H1 (cell line): ENCODE measurements around the gene ABL1.

Experiments
- CREB1 ChIP-seq: IDR thresholded peaks from 2 replicates; pipeline ENCODE4 v1.6.1; 2012; ENCODE audit warnings: inconsistent platforms
- CTCF ChIP-seq, 3 experiments: IDR thresholded peaks; 1 replicate in 2 of 3; 2 replicates in 1 of 3; pipeline versions ENCODE4 v1.5.1 to v1.6.1; 2011; ENCODE audit warnings: low read length in 3 of 3, mild to moderate bottlenecking in 3 of 3, inconsistent platforms in 2 of 3, low read depth in 1 of 3, moderate library complexity in 1 of 3; ENCODE audit not compliant: insufficient read depth in 1 of 3; ENCODE audit errors: control extremely low read depth in 1 of 3
- EP300 ChIP-seq, 2 experiments: IDR thresholded peaks; 1 replicate in 1 of 2; 2 replicates in 1 of 2; pipeline ENCODE4 v1.6.1; 2011 to 2012; ENCODE audit warnings: low read depth in 2 of 2, low read length in 2 of 2, mild to moderate bottlenecking in 2 of 2, borderline replicate concordance in 1 of 2, inconsistent platforms in 1 of 2, moderate library complexity in 1 of 2
- EZH2 ChIP-seq: fragments of 200-600 bp; sonication (generic); IDR thresholded peaks from 2 replicates; pipeline ENCODE4 v1.7.1; 2012; ENCODE audit warnings: low read depth, mild to moderate bottlenecking, moderate library complexity, low read length, inconsistent platforms; ENCODE audit not compliant: severe bottlenecking
- MAX ChIP-seq: IDR thresholded peaks from 2 replicates; pipeline ENCODE4 v1.6.1; 2012; ENCODE audit warnings: inconsistent platforms
- PHF8 ChIP-seq: fragments of 200-600 bp; sonication (generic); conservative IDR thresholded peaks from 2 replicates; pipeline ENCODE4 v1.7.1; 2012; ENCODE audit warnings: low read depth, mild to moderate bottlenecking, inconsistent platforms, low read length, moderate library complexity
- POLR2A ChIP-seq, 2 experiments: IDR thresholded peaks; 1 replicate in 1 of 2; 2 replicates in 1 of 2; pipeline ENCODE4 v1.6.1; 2011; ENCODE audit warnings: low read depth in 2 of 2, low read length in 2 of 2, mild to moderate bottlenecking in 2 of 2; ENCODE audit errors: control extremely low read depth in 1 of 2
- RFX5 ChIP-seq: IDR thresholded peaks from 2 replicates; pipeline ENCODE4 v1.6.1; 2011; ENCODE audit warnings: low read depth, low read length, improper control_type of control experiment, borderline replicate concordance
- RNF2 ChIP-seq: fragments of 200-900, 300-1000 bp; sonication (generic); IDR thresholded peaks from 2 replicates; pipeline ENCODE4 v1.7.1; 2016; ENCODE audit warnings: borderline replicate concordance, low read depth, mild to moderate bottlenecking, antibody characterized with exemption, low read length; ENCODE audit not compliant: poor library complexity, severe bottlenecking; ENCODE audit errors: missing control alignments
- SIN3A ChIP-seq, 2 experiments: IDR thresholded peaks in 1 of 2; conservative IDR thresholded peaks in 1 of 2; 2 replicates each; pipeline ENCODE4 v1.6.1; 2011 to 2012; ENCODE audit warnings: low read length in 2 of 2, improper control_type of control experiment in 1 of 2, low read depth in 1 of 2, mild to moderate bottlenecking in 1 of 2
- SUZ12 ChIP-seq: fragments of 200-600 bp; sonication (generic); IDR thresholded peaks from 2 replicates; pipeline ENCODE4 v1.6.1; 2012; ENCODE audit warnings: mild to moderate bottlenecking, inconsistent platforms, low read length, moderate library complexity, mixed read lengths
- USF2 ChIP-seq: IDR thresholded peaks from 2 replicates; pipeline ENCODE4 v1.6.1; 2011; ENCODE audit warnings: low read length, improper control_type of control experiment
- YY1 ChIP-seq: IDR thresholded peaks from 2 replicates; pipeline ENCODE4 v1.6.1; 2011; ENCODE audit warnings: low read depth, mild to moderate bottlenecking, low read length

- TF ChIP-seq SUZ12 (no peak), CTCF (IDR thresholded peaks at IDR 0.05; ENCODE audit: control extremely low read depth in 1 of 3, insufficient read depth in 1 of 3, low read depth in 1 of 3, low read length in 3 of 3) (no peak), MAX (no peak), USF2 (no peak), EP300 (IDR thresholded peaks at IDR 0.05; ENCODE audit: borderline replicate concordance in 1 of 2, low read depth in 2 of 2, low read length in 2 of 2) (no peak), YY1 (no peak), POLR2A (IDR thresholded peaks at IDR 0.05; ENCODE audit: control extremely low read depth in 1 of 2, low read depth in 2 of 2, low read length in 2 of 2) (no peak), SIN3A (conservative IDR thresholded peaks at IDR 0.05 in 1 of 2, IDR thresholded peaks at IDR 0.05 in 1 of 2; ENCODE audit: low read depth in 1 of 2, low read length in 2 of 2) (no peak), RNF2 (no peak), RFX5 (no peak), CREB1 (no peak), PHF8 (no peak), EZH2 (no peak)
These were observed 9.0 kb downstream of the ABL1 start for GRCh38 chr9:130844044-130844451.
